Stimulated activated CD4-positive, alpha-beta T cell treated with anti-CD3 and anti-CD28 coated beads, Interleukin-1b, Interleukin-23, amount 100 ng/mL, for 4 hours (primary cell): Measurements from ENCODE around the gene PLCH2.

Source experiments
- DNase-seq, 2 donors: peaks; one replicate each; pipeline ENCODE4 v3.0.0-alpha.2; 2020; ENCODE audit warnings: low read depth in 2 of 2

The PLCH2 gene

DNA sequence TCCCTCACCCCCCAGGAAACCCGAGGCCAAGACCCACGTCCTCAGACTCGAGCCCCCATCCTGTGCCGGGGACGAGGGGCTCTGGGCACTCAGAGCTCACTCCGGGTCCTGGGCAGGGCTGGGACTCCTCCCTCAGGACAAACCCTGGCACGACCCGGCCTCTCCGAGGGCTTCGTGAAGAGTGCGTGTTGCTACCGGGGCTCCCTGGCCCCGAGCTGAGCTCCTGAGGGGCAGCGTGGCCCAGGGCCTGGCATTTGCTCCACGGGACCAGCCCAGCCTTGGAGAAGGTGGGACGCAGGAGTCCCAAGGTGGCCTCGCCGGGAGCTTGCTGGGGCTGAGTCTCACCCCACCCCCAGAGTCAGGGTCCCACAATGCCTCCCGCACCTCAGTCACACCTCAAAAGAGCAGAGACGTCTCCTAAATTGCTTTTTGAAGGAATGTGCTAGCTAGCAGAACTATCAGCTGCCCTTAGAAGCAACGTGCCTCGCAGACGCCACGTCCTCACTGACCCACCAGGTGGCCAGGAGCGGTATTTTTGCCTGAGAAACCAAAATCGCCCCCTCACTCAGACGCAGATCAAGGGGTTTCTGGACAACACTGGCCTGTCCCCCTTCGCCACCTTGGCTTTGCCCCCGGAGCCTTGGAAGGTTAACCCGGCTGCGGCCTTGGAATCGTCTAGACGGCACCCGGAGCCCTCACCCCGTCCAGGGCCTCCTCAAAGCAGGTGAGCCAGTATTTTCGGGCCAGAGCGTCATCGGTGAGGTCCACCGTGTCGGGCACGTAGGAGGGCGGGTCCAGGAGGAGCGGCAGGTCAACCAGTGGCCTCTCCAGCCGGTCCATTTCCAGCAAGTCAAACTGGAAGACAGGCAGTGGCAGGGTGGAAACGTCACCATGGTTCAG lies 39.0 kb downstream of the PLCH2 start:
- no peak for DNase-seq

GRCh38 chr1:2515763-2516080 lies 39.6 kb downstream of the PLCH2 start:
- DNase-seq, result no peak

DNA sequence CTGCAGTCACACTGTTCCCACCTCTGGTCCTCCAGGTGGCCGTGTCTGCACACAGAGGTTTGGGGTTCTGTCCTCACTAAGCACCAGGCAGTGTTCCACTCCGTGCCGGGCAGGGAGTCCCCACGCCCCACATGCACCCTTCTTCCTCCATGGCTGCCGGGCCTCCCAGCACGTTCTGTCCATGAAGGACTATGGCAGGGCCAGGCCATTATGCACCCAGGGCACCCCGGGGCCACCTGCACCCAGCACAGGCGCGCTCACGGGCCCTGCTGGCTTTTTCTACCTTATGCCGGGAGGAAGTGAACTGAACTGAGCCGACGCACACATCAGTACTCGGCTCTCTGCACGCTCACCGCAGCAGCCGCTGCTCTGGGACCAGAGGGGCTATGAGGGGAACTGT lies 40.0 kb downstream of the PLCH2 start:
- DNase-seq, result no peak

DNA sequence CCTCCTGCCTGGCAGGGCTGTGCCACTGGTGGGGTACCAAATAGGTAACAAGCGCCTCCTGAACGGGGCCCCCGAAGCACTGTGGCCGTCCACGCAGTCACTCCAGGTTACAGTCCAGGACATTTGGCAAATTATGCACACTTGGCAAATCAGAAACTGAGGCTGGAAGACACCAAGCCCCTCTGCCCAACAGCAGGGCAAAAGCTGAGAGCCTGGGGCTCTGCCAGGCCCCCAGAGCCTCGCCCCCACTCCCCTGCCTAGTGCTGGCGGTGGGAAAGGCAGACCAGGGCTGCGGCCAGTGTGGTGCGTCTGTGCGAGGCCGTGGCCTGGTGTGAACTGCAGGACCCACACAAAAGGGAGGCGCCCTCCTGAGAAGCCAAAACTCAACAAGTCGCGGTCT lies 40.9 kb downstream of the PLCH2 start:
- no peak for DNase-seq

DNA sequence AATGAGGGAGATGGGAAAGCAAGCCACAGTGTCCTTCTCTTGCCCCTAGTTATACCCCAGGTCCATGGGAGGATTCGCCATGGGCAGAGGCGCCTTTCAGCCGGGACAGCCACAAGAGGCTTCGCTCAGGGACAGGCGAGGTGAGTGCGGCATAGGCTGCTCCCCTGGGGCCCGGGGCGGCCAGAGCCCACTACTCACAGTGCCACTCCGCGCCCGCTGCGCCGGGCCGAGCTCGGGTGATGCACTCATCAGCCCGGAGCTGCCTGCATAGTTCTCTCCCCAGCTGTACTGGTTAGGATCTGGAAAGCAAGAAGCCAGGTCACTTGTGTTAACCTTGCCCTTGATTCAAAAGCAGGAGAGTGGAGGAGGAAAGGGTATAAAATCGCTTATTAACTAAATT lies 41.9 kb downstream of the PLCH2 start:
- DNase-seq, result no peak

DNA sequence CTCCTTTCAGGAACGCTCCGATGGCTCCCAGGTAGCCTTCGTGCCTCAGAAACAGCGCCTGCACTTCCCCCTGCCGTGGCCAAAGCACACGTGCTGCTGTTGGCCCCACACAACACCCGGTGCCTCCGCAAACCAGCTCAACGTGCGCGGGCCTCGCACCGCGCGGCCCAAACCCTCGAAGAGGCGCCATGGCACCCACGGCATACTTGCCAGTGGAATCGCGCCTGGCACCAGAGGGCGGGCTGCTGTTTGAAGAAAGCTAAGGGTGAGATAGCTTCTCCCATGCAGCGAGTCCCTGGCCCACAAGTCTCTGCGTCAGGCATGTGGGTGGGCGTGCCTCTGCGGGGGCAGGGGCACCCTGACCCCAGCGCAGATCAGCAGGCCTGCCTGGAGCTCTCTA lies 42.4 kb downstream of the PLCH2 start:
- no peak for DNase-seq

- DNase-seq, result no peak
Measured at GRCh38 chr1:2519029-2519685, 43.1 kb downstream of the PLCH2 start.

- no peak for DNase-seq
Measured at GRCh38 chr1:2519729-2520128, 43.6 kb downstream of the PLCH2 start.

DNA sequence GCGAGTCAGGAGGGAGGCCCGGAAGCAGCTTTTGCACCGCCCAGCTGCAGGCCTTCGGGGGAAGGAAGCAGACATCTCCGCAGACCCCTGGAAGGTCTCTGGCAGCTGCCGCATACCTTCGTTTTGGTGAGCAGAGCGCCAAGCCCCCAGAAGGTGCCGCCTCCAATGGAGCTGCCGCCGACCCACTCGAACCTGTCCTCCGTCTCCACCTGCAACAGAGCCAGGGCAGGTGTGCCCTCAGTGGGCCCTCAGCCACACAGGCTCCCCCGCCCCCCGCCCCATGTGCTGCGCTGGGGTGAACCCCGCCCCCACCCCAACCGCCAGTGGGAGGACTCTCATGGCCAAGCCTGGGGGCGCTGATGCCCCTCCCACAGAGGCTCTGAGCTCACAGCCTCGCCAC lies 44.1 kb downstream of the PLCH2 start:
- no peak for DNase-seq

- no peak for DNase-seq
Measured at GRCh38 chr1:2520806-2521205, 44.7 kb downstream of the PLCH2 start.

- no peak for DNase-seq
Measured at GRCh38 chr1:2522230-2522629, 46.1 kb downstream of the PLCH2 start.

DNA sequence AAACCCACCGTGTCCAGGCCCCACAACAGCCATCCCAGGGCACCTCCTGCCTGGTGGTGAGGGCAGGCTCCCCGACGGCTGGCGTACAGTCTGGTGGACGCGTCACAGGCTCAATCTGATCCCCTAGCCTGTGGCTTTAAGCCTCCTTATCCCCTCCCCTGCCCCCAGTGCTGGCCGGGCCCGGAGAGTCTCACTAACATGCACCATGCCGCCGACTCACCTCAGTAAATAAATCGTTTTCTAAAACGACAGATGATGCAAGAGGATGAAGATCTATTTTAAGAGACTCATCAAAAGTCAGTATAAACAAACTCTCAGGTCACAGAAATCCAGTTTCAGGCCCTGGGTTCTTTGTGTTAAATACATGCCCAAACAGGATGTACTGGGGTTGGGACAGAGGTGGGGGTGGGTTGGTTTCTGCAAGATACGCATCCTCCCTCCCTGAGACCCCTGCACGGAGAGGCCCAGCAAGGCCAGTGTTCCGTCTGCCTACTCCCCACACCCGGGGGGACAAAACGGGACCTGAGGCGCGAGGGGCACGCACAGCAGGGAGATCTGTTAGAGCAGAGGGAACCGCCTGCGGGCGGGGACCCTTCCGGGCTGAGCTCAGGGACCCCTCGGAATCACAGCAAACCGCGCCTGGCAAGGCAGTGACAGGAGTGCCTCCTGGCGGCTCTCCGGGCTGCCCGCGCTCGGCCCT lies 47.3 kb downstream of the PLCH2 start:
- no peak for DNase-seq

- no peak for DNase-seq
Measured at GRCh38 chr1:2523891-2524609, 48.0 kb downstream of the PLCH2 start.

- DNase-seq, result no peak
Measured at GRCh38 chr1:2525572-2525919, 49.5 kb downstream of the PLCH2 start.

DNA sequence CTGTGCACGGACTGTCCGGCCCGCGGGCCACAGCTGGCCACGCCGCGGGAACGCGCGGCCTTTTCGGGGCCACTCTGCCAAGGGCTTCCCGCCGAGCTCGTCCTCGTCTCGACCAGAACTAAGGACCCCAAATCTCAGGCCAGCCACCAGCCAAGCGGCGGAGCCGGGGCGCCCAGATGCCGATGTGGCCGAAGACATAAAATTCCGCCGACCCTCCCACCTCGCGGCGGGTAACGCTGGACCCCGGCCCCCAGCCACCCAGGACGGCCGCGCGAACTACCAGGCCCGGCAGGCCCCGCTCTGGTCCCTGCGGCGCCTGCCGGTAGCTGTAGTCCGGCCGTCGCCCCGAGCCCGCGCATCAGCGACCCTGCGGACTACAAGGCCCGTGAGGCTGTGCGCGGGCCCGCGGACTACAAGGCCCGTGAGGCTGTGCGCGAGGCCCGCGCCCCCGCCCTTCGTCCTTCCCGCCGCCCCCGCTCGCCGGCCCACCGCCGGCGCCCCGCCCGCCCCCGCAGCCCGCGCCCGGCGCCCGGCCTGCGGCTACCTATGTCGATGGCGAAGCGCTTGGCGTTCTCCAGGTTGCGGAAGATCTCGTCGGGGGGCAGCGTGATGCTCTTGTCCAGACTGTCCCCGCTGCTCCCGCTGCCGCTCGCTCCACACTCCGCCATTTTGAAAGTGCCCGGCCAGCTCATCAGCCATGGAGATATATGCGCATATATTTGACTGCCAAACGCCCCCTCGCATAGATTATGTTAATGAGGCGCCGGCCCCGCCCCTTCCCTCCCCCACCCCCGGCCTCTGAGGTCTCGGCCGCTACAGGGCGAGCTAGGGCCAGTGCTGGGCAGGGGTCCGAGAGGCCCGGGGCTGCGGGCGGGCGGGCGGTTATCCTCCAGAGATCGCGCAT lies 50.1 kb downstream of the PLCH2 start, which contains the start of gene PANK4:
Gene PANK4 (minus strand): TSS at position 677 of the 904 bp plus-strand sequence. CDS start 9 bp downstream, at position 668.
- peak; percentile 83 to 87 for DNase-seq

GRCh38 chr1:2526824-2527555 lies 50.9 kb downstream of the PLCH2 start:
- DNase-seq, result peak in 1 of 2 donors; percentile 47

DNA sequence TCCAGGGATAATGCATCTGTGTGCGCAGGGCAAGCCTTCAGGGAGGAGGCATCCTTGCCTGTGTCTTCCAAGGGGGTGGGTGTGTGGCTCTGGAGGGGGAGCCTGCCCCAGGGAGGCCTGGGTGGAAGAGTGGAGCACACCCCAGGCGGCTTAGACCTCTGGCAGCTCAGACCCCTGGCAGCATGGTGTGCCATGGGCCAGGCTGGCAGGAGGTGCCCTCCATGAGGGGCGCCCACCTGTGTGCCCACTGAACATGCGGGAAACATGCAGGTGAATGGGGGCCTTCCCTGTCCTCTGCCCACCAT lies 51.4 kb downstream of the PLCH2 start:
- DNase-seq, result no peak

DNA sequence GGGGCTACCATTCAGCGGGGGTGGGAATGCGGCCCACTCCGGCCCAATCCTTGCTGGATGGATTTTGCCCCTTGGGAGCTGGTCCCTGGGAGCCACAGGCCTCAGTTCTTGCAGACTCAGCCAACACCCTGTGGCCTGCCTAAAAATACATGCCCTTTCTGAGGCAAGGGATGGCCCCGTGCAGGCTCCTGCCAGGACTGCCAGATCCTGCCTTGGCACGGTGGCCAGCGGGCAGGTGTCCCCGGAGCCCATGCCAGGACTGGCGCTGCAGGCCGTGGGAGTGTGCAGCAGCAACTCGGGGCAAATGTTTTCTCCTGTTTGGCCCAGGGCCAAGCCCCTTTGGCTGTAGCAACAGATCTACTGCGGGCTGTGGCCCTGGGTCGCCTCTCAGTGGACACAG lies 51.9 kb downstream of the PLCH2 start:
- DNase-seq, result no peak

- no peak for DNase-seq
Measured at GRCh38 chr1:2528611-2528965, 52.5 kb downstream of the PLCH2 start.

DNA sequence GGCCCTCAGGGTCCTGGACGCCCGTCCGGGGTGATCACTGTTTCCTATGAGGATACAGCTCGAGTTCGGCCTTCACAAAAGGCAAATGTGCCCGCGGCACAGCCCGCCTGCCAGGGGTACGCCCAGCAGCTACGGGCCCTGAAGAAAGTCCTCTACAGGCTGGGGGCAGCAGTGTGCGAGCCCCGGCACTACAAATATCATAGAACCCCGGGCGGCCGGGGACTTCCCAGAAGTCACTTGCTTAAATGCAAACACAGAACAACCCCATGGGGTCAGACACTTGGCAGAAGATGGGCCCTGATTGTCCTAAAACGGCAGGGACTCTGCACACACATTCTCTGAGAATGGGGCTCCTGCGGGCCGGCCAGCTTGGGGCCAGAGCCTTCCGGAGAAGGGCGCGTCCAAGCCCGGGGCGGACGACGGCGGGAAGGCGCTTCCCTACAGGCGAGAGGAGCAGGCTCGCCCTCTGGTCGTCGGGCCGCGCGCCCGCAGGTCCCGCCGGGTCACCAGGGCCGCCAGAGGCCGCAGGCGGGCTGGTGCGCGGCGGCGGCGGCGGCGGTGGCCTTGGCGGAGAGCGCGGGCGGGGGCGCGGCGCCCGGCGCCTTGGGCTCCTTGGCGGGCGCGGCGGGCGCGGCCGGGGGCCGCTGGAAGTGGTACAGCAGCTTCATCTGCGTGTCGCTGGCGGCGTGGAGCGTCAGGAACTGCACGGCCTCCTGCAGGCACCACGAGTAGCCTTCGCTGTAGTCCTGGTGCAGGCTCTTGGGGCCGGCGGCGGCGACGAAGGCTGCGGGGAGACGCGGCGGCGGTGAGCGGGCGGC lies 53.1 kb downstream of the PLCH2 start:
- peak in 1 of 2 donors; percentile 55 for DNase-seq
